GM19452 (cell line): ENCODE measurements around the gene RXRA.

Experiments
- ATAC-seq: cut with Tn5 transposase; IDR thresholded peaks from one replicate; pipeline ENCODE4 v1.9.1; 2021; ENCODE audit not compliant: unreplicated experiment

RXRA gene

GRCh38 chr9:134442486-134443173 is 116.4 kb downstream of the RXRA start:
- no peak for ATAC-seq

DNA sequence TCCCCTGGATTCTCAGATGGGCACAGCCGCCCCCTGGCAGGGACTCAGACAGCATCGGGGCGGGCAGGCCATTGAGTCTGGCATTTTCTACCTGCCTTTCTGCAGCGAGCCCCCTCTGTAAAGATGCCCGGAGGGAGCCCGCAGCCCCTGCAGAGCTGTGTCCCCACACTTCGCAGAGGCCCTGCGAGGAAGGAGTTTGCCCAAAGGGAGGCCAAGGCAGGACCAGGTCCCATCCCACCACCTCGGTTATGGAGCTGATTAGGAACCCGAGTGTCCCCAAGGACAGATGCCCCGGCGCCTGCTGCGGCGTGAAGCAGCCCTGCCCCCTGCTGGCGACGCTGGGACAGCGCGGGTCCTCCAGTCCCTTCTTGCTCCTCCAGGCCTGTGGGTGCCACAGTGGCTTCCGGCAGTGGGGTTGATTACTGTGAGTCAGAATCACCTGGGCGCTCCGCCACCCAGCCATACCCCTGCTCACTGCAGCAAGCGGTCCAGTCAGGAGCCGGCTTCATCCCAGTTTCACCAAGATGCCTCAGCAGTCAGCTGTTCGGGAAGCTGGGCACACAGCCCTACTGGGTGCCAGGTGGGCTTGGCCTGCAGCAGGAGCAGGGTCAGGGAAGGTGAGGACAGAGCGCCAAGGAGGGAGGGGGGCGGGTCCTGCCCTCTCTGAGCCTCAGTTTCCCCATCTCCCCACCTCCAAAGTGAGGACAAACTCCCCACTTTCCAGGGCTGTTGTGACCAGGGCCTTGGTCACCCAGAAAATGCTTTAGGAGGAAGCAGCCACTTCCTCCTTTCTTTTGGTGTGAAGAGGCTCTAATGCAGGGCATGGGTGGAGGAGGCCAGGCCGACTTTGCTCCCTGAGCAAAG is 117.2 kb downstream of the RXRA start:
- no peak for ATAC-seq

DNA sequence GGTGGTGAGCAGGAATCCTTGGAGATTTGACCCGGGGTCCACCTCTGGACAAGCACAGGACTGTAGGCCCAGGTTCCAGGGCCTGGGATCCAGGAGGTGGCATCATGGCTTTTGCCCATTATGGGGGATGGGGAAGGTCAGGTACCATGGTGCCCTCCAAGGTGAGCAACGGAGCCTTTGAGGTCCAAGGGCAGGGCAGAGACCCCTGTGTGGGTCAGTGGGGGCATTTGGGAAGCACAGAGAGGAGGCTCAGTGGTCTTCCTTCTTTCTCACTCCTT is 117.7 kb downstream of the RXRA start:
- no peak for ATAC-seq

DNA sequence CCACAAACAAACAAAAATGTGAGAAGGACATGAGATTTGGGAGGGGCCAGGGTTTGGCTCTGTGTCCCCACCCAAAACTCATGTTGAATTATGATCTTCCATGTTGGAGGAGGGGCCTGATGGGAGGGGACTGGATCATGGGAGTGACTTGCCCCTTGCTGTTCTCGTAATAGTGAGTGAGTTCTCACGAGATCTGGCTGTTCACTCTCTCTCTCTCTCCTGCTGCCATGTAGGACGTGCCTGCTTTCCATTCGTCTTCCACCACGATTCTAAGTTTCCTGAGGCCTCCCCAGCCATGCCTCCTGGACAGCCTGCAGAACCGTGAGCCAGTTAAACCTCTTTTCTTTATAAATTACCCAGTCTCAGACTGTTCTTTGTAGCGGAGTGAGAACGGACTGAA is 118.7 kb downstream of the RXRA start:
- ATAC-seq = no peak

- no peak for ATAC-seq
These were observed 123.1 kb downstream of the RXRA start for GRCh38 chr9:134449180-134449916.

DNA sequence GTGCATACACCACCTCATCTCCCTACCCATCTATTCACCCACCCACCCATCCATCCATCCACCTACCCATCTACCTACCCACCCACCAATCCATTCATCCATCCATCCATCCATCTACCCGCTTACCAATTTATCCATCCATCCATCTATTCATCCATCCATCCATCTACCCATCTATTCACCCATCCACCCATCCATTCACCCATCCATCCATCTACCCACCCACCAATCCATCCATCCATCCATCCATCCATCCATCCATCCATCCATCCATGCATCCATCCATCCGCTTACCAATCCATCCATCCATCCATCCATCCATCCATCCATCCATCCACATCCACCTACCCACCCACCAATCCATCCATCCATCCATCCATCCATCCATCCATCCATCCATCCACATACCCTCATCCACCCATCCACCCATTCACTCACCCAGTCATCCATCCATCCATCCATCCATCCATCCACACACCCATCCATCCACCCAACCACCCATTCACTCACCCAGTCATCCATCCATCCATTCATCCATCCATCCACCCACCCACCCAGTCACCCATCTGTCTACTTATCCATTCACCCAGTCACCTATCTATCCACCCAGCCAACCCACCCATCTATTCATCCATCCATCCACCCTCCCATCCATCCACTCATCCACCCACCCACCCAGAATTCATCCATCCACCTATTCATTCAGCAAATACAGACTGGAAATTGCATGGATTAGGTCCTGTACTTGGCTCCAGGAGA is 125.6 kb downstream of the RXRA start:
- ATAC-seq = no peak

- no peak for ATAC-seq
These were observed 126.5 kb downstream of the RXRA start for GRCh38 chr9:134452728-134453127.

GRCh38 chr9:134453776-134454475 is 127.7 kb downstream of the RXRA start:
- no peak for ATAC-seq

GRCh38 chr9:134454476-134454857 is 128.2 kb downstream of the RXRA start:
- ATAC-seq = no peak

DNA sequence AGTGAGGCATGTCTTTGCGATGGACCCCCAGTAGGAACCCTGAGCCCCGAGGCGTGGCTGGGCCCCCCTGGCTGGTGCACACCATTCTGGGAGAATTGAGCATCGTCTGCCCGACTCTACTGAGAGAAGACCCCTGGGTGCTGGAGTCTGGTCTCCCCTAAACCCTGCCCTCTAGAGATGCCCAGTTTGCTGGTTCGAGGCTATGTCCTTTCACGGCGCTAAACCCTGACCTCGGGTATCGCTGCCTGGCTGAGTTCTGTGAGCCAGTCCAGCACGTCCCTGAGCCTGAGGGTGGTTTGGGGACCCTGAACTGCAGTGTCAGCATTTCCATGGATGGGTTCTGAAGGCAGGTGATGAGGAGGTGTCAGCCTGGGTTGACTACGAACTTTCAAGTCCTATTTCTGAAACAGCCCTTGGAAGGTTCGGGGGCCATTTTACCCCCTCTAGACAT is 128.8 kb downstream of the RXRA start:
- ATAC-seq = no peak

DNA sequence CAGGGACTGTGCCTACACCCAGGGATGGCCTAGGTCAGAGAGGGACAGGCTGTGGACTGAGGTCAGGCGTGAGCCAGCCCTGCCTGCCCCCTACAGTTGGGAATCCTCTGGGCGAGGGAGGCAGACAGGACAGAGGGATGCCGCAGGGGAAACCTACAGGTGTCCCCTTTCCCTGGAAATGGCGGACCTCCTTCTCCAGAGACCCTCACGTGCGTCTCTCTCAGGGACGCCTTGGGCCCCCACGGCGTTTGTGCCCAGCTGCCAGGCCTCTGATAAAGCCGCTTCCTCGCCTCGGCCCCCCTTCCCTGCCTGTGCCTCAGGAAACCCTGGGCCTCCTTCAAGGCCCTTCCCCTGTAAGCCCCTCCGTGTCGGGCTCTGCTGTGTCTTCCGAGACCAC is 129.3 kb downstream of the RXRA start:
- no peak for ATAC-seq

GRCh38 chr9:134455934-134456755 is 129.9 kb downstream of the RXRA start:
- ATAC-seq = no peak

- no peak for ATAC-seq
These were observed 130.6 kb downstream of the RXRA start for GRCh38 chr9:134456756-134457305.

GRCh38 chr9:134457321-134458206 is 131.3 kb downstream of the RXRA start:
- no peak for ATAC-seq

DNA sequence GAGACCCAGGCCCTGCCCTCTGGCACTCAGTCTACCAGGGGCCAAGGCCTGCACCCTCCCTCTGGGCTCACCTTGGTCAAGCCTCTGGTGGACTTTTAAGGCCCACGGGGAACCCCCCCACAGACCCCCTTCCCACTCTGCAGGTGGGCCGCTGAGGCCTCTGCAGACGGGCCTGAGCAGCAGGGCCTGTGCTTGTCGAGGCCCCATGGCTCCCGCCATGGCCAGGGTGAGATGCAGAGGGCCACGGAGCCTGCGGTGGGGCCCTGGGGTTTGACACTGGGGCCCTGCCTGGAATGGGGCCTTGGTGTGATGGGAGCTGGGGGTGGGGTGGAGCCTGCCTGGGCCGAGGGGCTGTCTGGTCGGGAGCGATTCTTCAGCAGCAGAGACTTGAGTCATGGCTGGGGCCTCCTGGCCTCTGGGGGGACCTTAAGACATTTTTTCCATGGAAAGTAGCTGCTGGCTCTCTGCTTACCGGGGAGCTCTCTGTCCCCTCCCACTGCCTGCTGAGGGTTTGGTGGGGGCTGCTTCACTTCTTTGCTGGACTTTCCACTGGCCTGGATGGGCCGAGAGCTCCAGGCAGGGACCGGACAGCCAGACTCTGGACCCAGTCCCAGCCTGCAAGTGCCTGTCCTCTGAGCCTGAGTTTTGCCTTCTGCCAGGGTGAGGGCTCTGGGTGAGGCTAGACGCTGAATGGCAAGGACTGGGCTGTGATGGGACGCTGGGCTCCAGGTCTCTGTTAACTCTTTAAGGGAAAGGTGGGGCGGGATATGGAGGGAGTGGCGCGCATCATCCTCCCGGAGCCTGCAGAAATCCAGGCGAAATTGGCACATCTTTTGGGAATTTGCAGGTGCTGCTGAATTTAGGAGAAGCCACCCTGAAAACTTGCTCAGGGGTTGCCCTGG is 132.2 kb downstream of the RXRA start:
- no peak for ATAC-seq

DNA sequence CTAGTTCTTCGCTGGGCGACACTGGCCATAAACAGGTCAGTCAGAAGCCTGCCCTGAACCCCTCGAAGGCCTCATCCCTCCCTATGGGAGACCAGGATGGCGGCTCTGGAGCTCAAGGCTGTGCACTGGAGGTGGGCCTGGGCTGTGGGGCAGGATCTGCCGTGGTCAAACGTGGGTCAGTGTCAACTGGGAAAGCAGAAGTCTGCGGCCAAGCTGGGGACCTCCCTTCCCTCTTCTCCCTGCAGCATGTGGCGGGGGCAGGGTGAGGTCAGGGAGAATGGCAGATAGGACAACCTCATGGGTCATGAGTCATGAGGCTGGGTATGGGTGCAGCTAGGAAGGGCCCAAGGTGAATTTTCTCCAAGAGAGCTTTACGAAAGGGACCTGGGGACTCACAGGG is 132.9 kb downstream of the RXRA start:
- ATAC-seq = no peak

- no peak for ATAC-seq
These were observed 133.3 kb downstream of the RXRA start for GRCh38 chr9:134459573-134459972.
